Skeletal muscle satellite cell (primary cell): ENCODE results near the gene NUDT3. TPM values are rescaled to one million over a fixed set of nuclear protein-coding genes. Genes with fewer than 3 reads are reported as not detected.

Experiments used
- small RNA-seq: library from RNA; depleted of rRNA; stranded (forward); fragments of <200 nt; gene quantifications from one replicate; pipeline ENCODE3, GENCODE V24; 2012

NUDT3 gene

Small RNA genes lying within 50 kb of the gene (small RNA-seq; reads per million reads assigned to genes)
- not detected for gene MIR6835
